Measurements from ENCODE around the gene MEI1.

- no peak for TF ChIP-seq CTCF (IDR thresholded peaks at IDR 0.05)
- TF ChIP-seq POLR2A (IDR thresholded peaks at IDR 0.05): peak; percentile 48 to 67
These were observed 101.2 kb downstream of the MEI1 start, which contains the start of gene CCDC134 for GRCh38 chr22:41800348-41801146.
